Ureter (tissue), 1 donor: ENCODE measurements around the gene MYO1D. TPM values are rescaled to one million over a fixed set of nuclear protein-coding genes. Genes with fewer than 3 reads are reported as not detected.

Source experiments
- DNase-seq: peaks from one replicate; pipeline ENCODE4 v3.0.0-alpha.2; 2020; ENCODE audit warnings: low spot score
- total RNA-seq: library from RNA; stranded (reverse); gene quantifications from one replicate; pipeline ENCODE4 v1.2.4, GENCODE V29; 2023
- donor health status: DM: yes; HTN: yes; CAD: no.

MYO1D gene
- total RNA-seq, 1 donor from 2014 or later = 75.8 TPM

- DNase-seq = no peak
Observed at GRCh38 chr17:32489320-32490100, 387.4 kb downstream of the MYO1D start.

GRCh38 chr17:32488604-32489180 lies 388.2 kb downstream of the MYO1D start:
- DNase-seq = no peak

- no peak for DNase-seq
Observed at GRCh38 chr17:32488177-32488542, 388.8 kb downstream of the MYO1D start.

- DNase-seq = no peak
Observed at GRCh38 chr17:32487473-32488176, 389.3 kb downstream of the MYO1D start.

GRCh38 chr17:32486701-32487472 lies 390.0 kb downstream of the MYO1D start, which contains the start of gene CDK5R1:
TSS of gene CDK5R1 (plus strand) at chr17:32486993. CDS start at chr17:32487621, 628 bp downstream.
- peak; percentile 52 for DNase-seq

- peak; percentile 49 for DNase-seq
Observed at GRCh38 chr17:32486111-32486700, 390.7 kb downstream of the MYO1D start.

- no peak for DNase-seq
Observed at GRCh38 chr17:32485261-32486110, 391.4 kb downstream of the MYO1D start.

GRCh38 chr17:32484628-32485027 lies 392.3 kb downstream of the MYO1D start:
- no peak for DNase-seq

- DNase-seq = no peak
Observed at GRCh38 chr17:32484041-32484461, 392.9 kb downstream of the MYO1D start.

- peak; percentile 67 for DNase-seq
Observed at GRCh38 chr17:32483451-32484019, 393.4 kb downstream of the MYO1D start.

GRCh38 chr17:32482568-32483320 lies 394.2 kb downstream of the MYO1D start:
- DNase-seq = no peak

- DNase-seq = no peak
Observed at GRCh38 chr17:32481193-32481592, 395.7 kb downstream of the MYO1D start.

GRCh38 chr17:32479074-32479617 lies 397.8 kb downstream of the MYO1D start:
- DNase-seq = no peak

- no peak for DNase-seq
Observed at GRCh38 chr17:32477220-32477619, 399.7 kb downstream of the MYO1D start.

- DNase-seq = no peak
Observed at GRCh38 chr17:32475258-32475657, 401.7 kb downstream of the MYO1D start.

GRCh38 chr17:32471652-32472051 lies 405.3 kb downstream of the MYO1D start:
- DNase-seq = no peak

- no peak for DNase-seq
Observed at GRCh38 chr17:32470405-32471167, 406.3 kb downstream of the MYO1D start.

- DNase-seq = no peak
Observed at GRCh38 chr17:32467949-32468348, 409.0 kb downstream of the MYO1D start.
